ENCODE results near the gene NSRP1.

Gene NSRP1

DNA sequence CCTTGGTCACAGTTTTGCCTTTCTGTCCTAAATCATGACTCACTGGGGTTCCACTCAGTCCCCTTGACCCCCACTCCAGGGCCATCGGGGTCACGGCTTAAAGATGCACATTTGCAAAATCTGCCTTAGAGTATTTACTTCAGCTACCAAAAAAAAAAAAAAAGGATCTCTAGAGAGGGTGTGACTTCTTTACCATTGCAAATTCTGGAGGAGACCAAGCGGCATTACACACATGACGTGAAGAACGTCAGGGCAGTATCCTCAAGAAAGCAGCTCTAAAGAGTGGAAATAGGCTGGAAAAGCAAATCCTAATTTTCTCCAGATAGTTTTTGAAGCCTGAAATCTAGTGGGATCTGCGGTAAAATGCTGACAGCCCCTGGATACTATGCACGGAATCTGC is 93.3 kb downstream of the NSRP1 start:
- POLR2A ChIA-PET, result no interaction called here
- no peak overlapping the region for H3K4me3 ChIP-seq (ENCODE audit: low read depth, low read length)
- no peak for DNase-seq (ENCODE audit: low read depth, low spot score)
- TF ChIP-seq, protein P1, sequence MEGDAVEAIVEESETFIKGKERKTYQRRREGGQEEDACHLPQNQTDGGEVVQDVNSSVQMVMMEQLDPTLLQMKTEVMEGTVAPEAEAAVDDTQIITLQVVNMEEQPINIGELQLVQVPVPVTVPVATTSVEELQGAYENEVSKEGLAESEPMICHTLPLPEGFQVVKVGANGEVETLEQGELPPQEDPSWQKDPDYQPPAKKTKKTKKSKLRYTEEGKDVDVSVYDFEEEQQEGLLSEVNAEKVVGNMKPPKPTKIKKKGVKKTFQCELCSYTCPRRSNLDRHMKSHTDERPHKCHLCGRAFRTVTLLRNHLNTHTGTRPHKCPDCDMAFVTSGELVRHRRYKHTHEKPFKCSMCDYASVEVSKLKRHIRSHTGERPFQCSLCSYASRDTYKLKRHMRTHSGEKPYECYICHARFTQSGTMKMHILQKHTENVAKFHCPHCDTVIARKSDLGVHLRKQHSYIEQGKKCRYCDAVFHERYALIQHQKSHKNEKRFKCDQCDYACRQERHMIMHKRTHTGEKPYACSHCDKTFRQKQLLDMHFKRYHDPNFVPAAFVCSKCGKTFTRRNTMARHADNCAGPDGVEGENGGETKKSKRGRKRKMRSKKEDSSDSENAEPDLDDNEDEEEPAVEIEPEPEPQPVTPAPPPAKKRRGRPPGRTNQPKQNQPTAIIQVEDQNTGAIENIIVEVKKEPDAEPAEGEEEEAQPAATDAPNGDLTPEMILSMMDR (IDR thresholded peaks at IDR 0.05; ENCODE audit: insufficient read depth, low read length, missing control alignments), result no peak
- CTCF ChIA-PET, result no interaction called here

DNA sequence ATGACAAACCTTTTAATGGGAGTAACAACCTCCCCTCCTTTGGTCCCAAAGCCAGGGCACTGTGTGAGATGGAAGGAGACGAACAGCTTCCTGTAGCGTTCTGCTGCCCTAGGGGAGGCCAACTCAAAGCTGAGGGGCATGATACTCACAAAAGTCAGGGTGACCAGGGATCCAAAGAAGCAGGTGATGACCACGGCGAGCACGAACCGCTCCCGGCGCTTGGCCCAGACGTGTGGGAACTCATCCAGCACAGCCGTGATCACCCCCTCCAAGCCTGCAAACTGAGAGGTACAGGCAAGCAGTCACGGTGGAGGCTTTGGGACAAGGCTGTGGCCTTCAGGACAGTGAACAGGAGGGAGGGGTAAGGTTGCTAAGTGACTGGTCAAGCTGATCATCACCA is 93.8 kb downstream of the NSRP1 start:
- H3K4me3 ChIP-seq (ENCODE audit: low read depth, low read length), result no peak overlapping the region
- CTCF ChIA-PET, result no interaction called here

DNA sequence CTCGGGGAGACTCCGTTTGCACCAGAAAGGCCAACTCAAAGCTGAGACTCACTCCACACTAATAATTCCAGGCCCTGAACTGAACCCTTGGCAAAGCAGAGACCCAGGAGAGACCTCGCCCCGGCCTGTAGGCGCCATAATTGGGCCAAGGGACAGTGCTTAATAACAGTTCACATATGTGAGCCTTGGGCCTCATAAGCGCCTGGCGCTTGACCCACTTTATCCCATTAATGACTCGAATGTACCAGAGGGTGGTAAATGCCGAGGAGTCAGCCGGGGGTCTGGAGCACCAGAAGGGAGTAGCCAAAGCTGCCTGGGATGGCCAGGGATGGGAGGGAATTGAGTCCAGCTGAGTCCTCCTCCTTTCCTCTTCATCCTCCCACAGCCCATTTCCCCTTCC is 94.3 kb downstream of the NSRP1 start:
- no peak for DNase-seq (ENCODE audit: low read depth, low spot score)
- ChIA-PET CTCF (no interaction called here), POLR2A (no interaction called here)

More for the DNA sequence above, 93.8 kb downstream of the NSRP1 start:
- DNase-seq (ENCODE audit: low read depth, low spot score), result no peak
- TF ChIP-seq, protein P1 (IDR thresholded peaks at IDR 0.05; ENCODE audit: insufficient read depth, low read length, missing control alignments), result no peak
- POLR2A ChIA-PET, result no interaction called here

DNA sequence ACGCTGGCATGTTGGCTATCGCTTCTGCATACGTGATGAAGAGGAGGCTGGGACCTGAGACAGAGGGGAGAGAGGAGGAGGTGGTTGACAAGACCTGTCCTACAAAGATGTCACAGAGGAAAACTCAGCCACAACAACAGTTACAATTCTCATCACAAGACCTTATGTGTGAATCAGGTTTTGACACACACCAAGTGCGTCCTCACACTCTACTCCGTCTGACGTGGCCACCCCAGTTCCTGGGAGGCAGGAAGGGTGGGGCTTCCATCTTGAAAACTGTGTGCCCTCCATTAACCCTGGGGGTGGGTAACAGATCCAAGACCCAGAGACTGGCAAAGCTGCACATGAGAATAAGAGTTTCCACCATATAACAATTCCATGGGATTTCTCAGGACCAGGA is 94.8 kb downstream of the NSRP1 start:
- no peak for DNase-seq (ENCODE audit: low read depth, low spot score)
- no peak overlapping the region for H3K4me3 ChIP-seq (ENCODE audit: low read depth, low read length)
- ChIA-PET POLR2A (no interaction called here), CTCF (no interaction called here)
- TF ChIP-seq, protein P1 (IDR thresholded peaks at IDR 0.05; ENCODE audit: insufficient read depth, low read length, missing control alignments), result no peak

More for the DNA sequence above, 94.3 kb downstream of the NSRP1 start:
- TF ChIP-seq, protein P1 (IDR thresholded peaks at IDR 0.05; ENCODE audit: insufficient read depth, low read length, missing control alignments), result no peak
- H3K4me3 ChIP-seq (ENCODE audit: low read depth, low read length), result no peak overlapping the region

DNA sequence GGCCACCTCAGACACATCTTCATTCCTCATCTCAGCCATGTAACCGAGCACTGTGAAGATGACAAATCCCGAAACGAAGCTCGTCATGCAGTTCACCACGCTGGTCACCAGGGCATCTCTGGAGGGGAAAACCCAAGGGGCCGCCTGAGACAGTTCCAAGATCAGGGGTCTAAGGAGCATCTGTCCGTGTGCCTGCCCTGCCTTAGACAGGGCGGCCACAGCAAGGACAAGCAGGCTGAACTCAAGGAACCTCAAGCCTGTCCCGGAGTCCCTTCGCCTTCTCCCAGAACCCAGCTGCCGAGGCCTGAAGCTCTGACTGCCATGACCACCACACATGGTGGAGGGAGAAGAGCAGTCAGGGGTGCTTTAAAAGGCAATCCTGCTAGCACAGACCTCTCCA is 96.1 kb downstream of the NSRP1 start:
- CTCF ChIA-PET, result no interaction called here
- TF ChIP-seq, protein P1 (IDR thresholded peaks at IDR 0.05; ENCODE audit: insufficient read depth, low read length, missing control alignments), result no peak
- no peak for DNase-seq (ENCODE audit: low read depth, low spot score)
- POLR2A ChIA-PET, result no interaction called here
- H3K4me3 ChIP-seq (ENCODE audit: low read depth, low read length), result no peak overlapping the region

DNA sequence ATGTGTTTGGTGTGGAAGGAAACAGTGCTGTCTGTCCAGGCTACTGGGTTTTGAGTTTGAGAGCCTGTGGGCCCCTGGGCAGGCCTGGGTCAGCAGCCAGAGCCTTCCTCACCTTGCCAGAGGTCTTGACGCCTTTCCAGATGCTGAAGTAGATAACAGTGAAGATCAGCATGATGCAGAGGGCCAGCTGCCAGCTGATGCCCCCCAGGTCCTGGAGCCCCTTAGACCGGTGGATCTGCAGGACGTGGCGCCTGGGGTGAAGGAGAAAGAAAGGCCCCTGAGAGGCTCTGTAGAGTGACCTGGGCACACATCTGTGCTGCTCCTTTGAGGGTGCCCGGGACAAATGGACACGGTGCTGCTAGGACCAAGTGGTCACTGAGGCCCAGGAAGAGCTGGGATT is 100.4 kb downstream of the NSRP1 start:
- POLR2A ChIA-PET, result no interaction called here
- TF ChIP-seq, protein P1 (IDR thresholded peaks at IDR 0.05; ENCODE audit: insufficient read depth, low read length, missing control alignments), result no peak
- H3K4me3 ChIP-seq (ENCODE audit: low read depth, low read length), result no peak overlapping the region
- CTCF ChIA-PET, result no interaction called here
- DNase-seq (ENCODE audit: low read depth, low spot score), result no peak

All from AG04449 (cell line).